ENCODE results near the gene LRRC36.
A peak's percentile ranks its signal among the peaks of the same experiment; 100 is the strongest.

LRRC36 gene

DNA sequence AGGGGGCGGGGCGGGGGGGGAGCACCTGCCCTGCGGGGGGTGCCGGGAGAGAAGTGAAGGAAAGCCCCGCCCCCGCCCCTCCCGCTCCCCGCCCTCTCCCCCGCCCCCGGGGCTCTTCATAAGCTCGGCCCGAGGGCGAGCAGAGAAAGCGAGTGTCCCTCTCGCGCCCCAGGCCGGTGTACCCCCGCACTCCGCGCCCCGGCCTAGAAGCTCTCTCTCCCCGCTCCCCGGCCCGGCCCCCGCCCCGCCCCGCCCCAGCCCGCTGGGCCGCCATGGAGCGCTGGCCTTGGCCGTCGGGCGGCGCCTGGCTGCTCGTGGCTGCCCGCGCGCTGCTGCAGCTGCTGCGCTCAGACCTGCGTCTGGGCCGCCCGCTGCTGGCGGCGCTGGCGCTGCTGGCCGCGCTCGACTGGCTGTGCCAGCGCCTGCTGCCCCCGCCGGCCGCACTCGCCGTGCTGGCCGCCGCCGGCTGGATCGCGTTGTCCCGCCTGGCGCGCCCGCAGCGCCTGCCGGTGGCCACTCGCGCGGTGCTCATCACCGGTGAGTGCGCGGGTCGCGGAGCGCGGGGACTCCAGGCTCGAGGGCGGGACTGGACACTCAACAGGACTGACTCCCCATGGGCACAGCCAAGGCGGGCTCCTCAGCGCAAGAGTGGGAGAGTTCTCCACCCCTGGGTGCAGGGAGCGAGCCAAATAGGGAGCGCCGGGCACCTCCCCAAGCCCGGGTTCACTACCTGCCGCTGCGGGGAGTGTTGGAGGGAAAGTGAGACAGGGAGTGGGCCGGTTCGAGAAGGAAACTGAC, 104.6 kb downstream of the LRRC36 start, which contains the start of gene HSD11B2:
Gene HSD11B2, plus strand, starts transcription at position 145 of the 798 bp plus-strand sequence. Its CDS starts 128 bp downstream, at position 273.
- H3K36me3 ChIP-seq (ENCODE audit: control insufficient read depth in 2 of 2, insufficient read depth in 1 of 2, low read length in 2 of 2), result peaks cover 0 to 3% of the 10 kb centered on the region in 2 experiments; a peak in 1 of 3 replicates
- ChIA-PET CTCF (interaction anchor here (0.7 to 1.2 kb wide), 2 partner anchors 14 to 164 kb away, joined by 3 to 4 read pairs; no protein-coding TSS in a partner anchor), POLR2A (interaction anchor here (0.5 to 1.2 kb wide), 5 partner anchors 10 to 153 kb away, joined by 3 to 6 read pairs (median 3); no protein-coding TSS in a partner anchor)
- peak within 1 kb of the TSS; percentile 2; the same call in 1 of the 2 replicates for H3K27ac ChIP-seq (ENCODE audit: extremely low read depth, low read depth, low read length)
- H3K4me1 ChIP-seq (ENCODE audit: control insufficient read depth, insufficient read depth, low read length), result no peaks in the 10 kb centered on the region; the same call in 1 of the 2 replicates
- no peaks in the 10 kb centered on the region for H3K9me3 ChIP-seq (ENCODE audit: control insufficient read depth, insufficient read depth, low read depth, low read length)
- peak within 1 kb of the TSS; percentile 17 for H3K4me3 ChIP-seq (ENCODE audit: low read depth, low read length)
- TF ChIP-seq SP2 (tag by site-specific recombination; IDR thresholded peaks at IDR 0.05) (0 out of 2 replicates have a peak, but pooled peaks have one; percentile 15), ZIC2 (tag by site-specific recombination; IDR thresholded peaks at IDR 0.05) (peak; percentile 18; the same call in 1 of the 2 replicates), ZNF394 (tag by site-specific recombination; IDR thresholded peaks at IDR 0.05; ENCODE audit: borderline replicate concordance) (no peak), HOXD13 (CRISPR knock-in tag; IDR thresholded peaks at IDR 0.05; ENCODE audit: borderline replicate concordance) (no peak), ZNF112 (tag by site-specific recombination; IDR thresholded peaks at IDR 0.05) (no peak), ZNF341 (tag by site-specific recombination; IDR thresholded peaks at IDR 0.05; ENCODE audit: low read depth) (peak; percentile 36; the same call in 1 of the 2 replicates), KLF1 (tag by site-specific recombination; IDR thresholded peaks at IDR 0.05) (0 out of 2 replicates have a peak, but pooled peaks have one; percentile 26), ZFHX2 (tag by site-specific recombination; conservative IDR thresholded peaks at IDR 0.05) (no peak), HOXC10 (CRISPR knock-in tag; IDR thresholded peaks at IDR 0.05) (no peak), KLF9 (tag by site-specific recombination; IDR thresholded peaks at IDR 0.05; ENCODE audit: low read depth) (0 out of 2 replicates have a peak, but pooled peaks have one; percentile 1), ZNF664 (tag by site-specific recombination; IDR thresholded peaks at IDR 0.05) (no peak), ZNF2 (tag by site-specific recombination; IDR thresholded peaks at IDR 0.05) (no peak), ZNF391 (tag by site-specific recombination; IDR thresholded peaks at IDR 0.05; ENCODE audit: borderline replicate concordance, low read depth) (no peak), ZNF121 (tag by site-specific recombination; IDR thresholded peaks at IDR 0.05) (no peak), ZNF266 (tag by site-specific recombination; IDR thresholded peaks at IDR 0.05; ENCODE audit: low read depth) (no peak), OVOL3 (tag by site-specific recombination; IDR thresholded peaks at IDR 0.05) (no peak), ZNF654 (tag by site-specific recombination; IDR thresholded peaks at IDR 0.05; ENCODE audit: low read depth) (no peak), ZBTB20 (tag by site-specific recombination; IDR thresholded peaks at IDR 0.05) (peak; percentile 27; the same call in 1 of the 2 replicates), ZNF16 (tag by site-specific recombination; IDR thresholded peaks at IDR 0.05; ENCODE audit: low read depth) (no peak), WT1 (tag by site-specific recombination; IDR thresholded peaks at IDR 0.05) (peak; percentile 75), ZNF23 (tag by site-specific recombination; IDR thresholded peaks at IDR 0.05; ENCODE audit: borderline replicate concordance) (no peak), ZEB2 (tag by site-specific recombination; IDR thresholded peaks at IDR 0.05) (no peak), PRDM1 (tag by site-specific recombination; IDR thresholded peaks at IDR 0.05) (peak; percentile 65), ZBTB48 (tag by site-specific recombination; IDR thresholded peaks at IDR 0.05) (0 out of 2 replicates have a peak, but pooled peaks have one; percentile 46), GLIS1 (tag by site-specific recombination; IDR thresholded peaks at IDR 0.05) (peak; percentile 21; the same call in 1 of the 2 replicates), BCL11A (tag by site-specific recombination; IDR thresholded peaks at IDR 0.05; ENCODE audit: low read depth) (no peak), ZNF660 (tag by site-specific recombination; IDR thresholded peaks at IDR 0.05) (no peak), ZNF274 (IDR thresholded peaks at IDR 0.05; ENCODE audit: low read length) (no peak), ZNF274 (tag by site-specific recombination; IDR thresholded peaks at IDR 0.05; ENCODE audit: borderline replicate concordance) (no peak), ZNF423 (tag by site-specific recombination; IDR thresholded peaks at IDR 0.05) (0 out of 2 replicates have a peak, but pooled peaks have one; percentile 46), ZNF416 (tag by site-specific recombination; IDR thresholded peaks at IDR 0.05) (no peak), GLIS2 (tag by site-specific recombination; IDR thresholded peaks at IDR 0.05) (0 out of 2 replicates have a peak, but pooled peaks have one; percentile 18)
- TF ChIP-seq, protein P1, sequence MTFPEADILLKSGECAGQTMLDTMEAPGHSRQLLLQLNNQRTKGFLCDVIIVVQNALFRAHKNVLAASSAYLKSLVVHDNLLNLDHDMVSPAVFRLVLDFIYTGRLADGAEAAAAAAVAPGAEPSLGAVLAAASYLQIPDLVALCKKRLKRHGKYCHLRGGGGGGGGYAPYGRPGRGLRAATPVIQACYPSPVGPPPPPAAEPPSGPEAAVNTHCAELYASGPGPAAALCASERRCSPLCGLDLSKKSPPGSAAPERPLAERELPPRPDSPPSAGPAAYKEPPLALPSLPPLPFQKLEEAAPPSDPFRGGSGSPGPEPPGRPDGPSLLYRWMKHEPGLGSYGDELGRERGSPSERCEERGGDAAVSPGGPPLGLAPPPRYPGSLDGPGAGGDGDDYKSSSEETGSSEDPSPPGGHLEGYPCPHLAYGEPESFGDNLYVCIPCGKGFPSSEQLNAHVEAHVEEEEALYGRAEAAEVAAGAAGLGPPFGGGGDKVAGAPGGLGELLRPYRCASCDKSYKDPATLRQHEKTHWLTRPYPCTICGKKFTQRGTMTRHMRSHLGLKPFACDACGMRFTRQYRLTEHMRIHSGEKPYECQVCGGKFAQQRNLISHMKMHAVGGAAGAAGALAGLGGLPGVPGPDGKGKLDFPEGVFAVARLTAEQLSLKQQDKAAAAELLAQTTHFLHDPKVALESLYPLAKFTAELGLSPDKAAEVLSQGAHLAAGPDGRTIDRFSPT (tag by site-specific recombination; IDR thresholded peaks at IDR 0.05), result no peak
- TF ChIP-seq, protein P2, sequence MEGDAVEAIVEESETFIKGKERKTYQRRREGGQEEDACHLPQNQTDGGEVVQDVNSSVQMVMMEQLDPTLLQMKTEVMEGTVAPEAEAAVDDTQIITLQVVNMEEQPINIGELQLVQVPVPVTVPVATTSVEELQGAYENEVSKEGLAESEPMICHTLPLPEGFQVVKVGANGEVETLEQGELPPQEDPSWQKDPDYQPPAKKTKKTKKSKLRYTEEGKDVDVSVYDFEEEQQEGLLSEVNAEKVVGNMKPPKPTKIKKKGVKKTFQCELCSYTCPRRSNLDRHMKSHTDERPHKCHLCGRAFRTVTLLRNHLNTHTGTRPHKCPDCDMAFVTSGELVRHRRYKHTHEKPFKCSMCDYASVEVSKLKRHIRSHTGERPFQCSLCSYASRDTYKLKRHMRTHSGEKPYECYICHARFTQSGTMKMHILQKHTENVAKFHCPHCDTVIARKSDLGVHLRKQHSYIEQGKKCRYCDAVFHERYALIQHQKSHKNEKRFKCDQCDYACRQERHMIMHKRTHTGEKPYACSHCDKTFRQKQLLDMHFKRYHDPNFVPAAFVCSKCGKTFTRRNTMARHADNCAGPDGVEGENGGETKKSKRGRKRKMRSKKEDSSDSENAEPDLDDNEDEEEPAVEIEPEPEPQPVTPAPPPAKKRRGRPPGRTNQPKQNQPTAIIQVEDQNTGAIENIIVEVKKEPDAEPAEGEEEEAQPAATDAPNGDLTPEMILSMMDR (tag by site-specific recombination; IDR thresholded peaks at IDR 0.05), result peak; percentile 60
- TF ChIP-seq, protein P3, sequence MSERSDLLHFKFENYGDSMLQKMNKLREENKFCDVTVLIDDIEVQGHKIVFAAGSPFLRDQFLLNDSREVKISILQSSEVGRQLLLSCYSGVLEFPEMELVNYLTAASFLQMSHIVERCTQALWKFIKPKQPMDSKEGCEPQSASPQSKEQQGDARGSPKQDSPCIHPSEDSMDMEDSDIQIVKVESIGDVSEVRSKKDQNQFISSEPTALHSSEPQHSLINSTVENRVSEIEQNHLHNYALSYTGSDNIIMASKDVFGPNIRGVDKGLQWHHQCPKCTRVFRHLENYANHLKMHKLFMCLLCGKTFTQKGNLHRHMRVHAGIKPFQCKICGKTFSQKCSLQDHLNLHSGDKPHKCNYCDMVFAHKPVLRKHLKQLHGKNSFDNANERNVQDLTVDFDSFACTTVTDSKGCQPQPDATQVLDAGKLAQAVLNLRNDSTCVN (tag by site-specific recombination; optimal IDR thresholded peaks at IDR 0.05), result peak; percentile 49
